HUES64 (cell line): ENCODE data around the gene SPIN1. TPM values are rescaled to one million over a fixed set of nuclear protein-coding genes. Genes with fewer than 3 reads are reported as not detected.
"Not testable (repeated sequence)": the region's sequence is repeated elsewhere in the genome, so short reads cannot be mapped to it uniquely, and the experiment has no call there.

ENCODE experiments used
- H3K27ac ChIP-seq: 2 replicates; pipeline ENCODE4 v1.7.0; 2013; ENCODE audit warnings: low read depth, low read length, inconsistent platforms
- H3K27me3 ChIP-seq: 2 replicates; pipeline ENCODE4 v1.6.1; 2013; ENCODE audit warnings: mild to moderate bottlenecking, low read length; ENCODE audit not compliant: insufficient read depth
- H3K36me3 ChIP-seq: 2 replicates; pipeline ENCODE4 v1.6.1; 2013; ENCODE audit warnings: mild to moderate bottlenecking, low read length; ENCODE audit not compliant: insufficient read depth
- H3K4me1 ChIP-seq: 2 replicates; pipeline ENCODE4 v1.6.1; 2013; ENCODE audit warnings: mild to moderate bottlenecking, low read length, moderate library complexity; ENCODE audit not compliant: insufficient read depth
- H3K4me3 ChIP-seq: 2 replicates; pipeline ENCODE4 v1.5.1; 2013; ENCODE audit warnings: mild to moderate bottlenecking, low read length, moderate library complexity
- H3K9ac ChIP-seq: 2 replicates; pipeline ENCODE4 v1.6.1; 2013; ENCODE audit warnings: mild to moderate bottlenecking, low read depth, low read length
- H3K9me3 ChIP-seq: 2 replicates; pipeline ENCODE4 v1.6.1; 2013; ENCODE audit warnings: low read depth, low read length; ENCODE audit not compliant: insufficient read depth
- WGBS: fragments of 150-250, 120-280 bp; methylation state at CpG from one replicate; pipeline ENCODE4 v1.1.7; 2013; ENCODE audit warnings: missing lambda C conversion rate; 5-methylcytosine and 5-hydroxymethylcytosine counted together
- polyA plus RNA-seq, 2 experiments: library from polyadenylated mRNA; stranded (reverse); fragments of 50-300 nt; gene quantifications; one replicate each; pipeline ENCODE4 v1.2.3, GENCODE V29; 2013

SPIN1 gene
- 70.9 TPM for polyA plus RNA-seq (2013, experiment 1 of 2)
- 69.9 TPM for polyA plus RNA-seq (2013, experiment 2 of 2)

GRCh38 chr9:88388203-88388885 lies at the start of gene SPIN1:
Gene SPIN1 (plus strand): TSS chr9:88388444. CDS start chr9:88426540, 38,096 bp downstream.
- no peaks in the 10 kb centered on the region for H3K9me3 ChIP-seq
- peaks cover 13% of the 10 kb centered on the region for H3K36me3 ChIP-seq
- peak within 1 kb of the TSS; percentile 96 for H3K27ac ChIP-seq
- WGBS: under 1% methylated on average over 102 of the region's 106 CpGs
- peak within 1 kb of the TSS; percentile 99 for H3K9ac ChIP-seq
- H3K4me3 ChIP-seq: peak within 1 kb of the TSS; percentile 80
- no peaks in the 10 kb centered on the region for H3K27me3 ChIP-seq
- peaks cover 36% of the 10 kb centered on the region for H3K4me1 ChIP-seq

DNA sequence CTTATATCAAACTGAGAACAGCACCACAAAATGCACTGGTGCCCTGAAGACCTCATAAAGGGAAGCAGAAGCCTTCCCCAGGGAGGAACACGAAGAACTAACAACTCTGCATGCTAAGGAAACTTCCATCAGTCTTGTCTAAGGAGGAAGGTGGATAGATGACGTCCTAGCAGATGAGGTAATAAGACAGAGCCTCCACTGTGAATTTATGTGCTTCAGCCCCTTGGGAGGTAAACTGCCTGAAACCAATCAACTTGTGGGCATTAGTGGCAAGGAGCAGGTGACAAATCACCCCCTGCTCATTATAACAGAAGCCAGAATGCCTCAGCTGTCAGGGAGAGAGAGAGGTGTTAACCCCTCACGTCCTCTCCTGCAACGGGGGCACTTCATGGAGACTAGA lies 48.9 kb upstream of the SPIN1 start:
- H3K36me3 ChIP-seq: no peaks in the 10 kb centered on the region
- H3K27me3 ChIP-seq: no peaks in the 10 kb centered on the region
- no peak overlapping the region for H3K4me3 ChIP-seq
- no peak overlapping the region for H3K9ac ChIP-seq
- no peaks in the 10 kb centered on the region for H3K9me3 ChIP-seq
- peaks cover 3% of the 10 kb centered on the region; the same call in 1 of the 2 replicates for H3K4me1 ChIP-seq
- no peak overlapping the region for H3K27ac ChIP-seq
- WGBS: 70% methylated on average over 3 of the region's 4 CpGs

GRCh38 chr9:88342246-88342645 lies 46.0 kb upstream of the SPIN1 start:
- H3K36me3 ChIP-seq: no peaks in the 10 kb centered on the region
- H3K9me3 ChIP-seq: no peaks in the 10 kb centered on the region
- H3K4me1 ChIP-seq: peaks cover 3% of the 10 kb centered on the region; the same call in 1 of the 2 replicates
- H3K4me3 ChIP-seq: no peak overlapping the region
- H3K27me3 ChIP-seq: no peaks in the 10 kb centered on the region
- H3K27ac ChIP-seq: no peak overlapping the region
- WGBS: 89% methylated on average over 2 of the region's 2 CpGs
- H3K9ac ChIP-seq: no peak overlapping the region

- Histone ChIP-seq H3K4me1 (no peaks in the 10 kb centered on the region), H3K27ac (no peak overlapping the region), H3K27me3 (no peaks in the 10 kb centered on the region), H3K36me3 (no peaks in the 10 kb centered on the region), H3K9ac (no peak overlapping the region), H3K9me3 (no peaks in the 10 kb centered on the region), H3K4me3 (no peak overlapping the region)
- WGBS: 91% methylated on average over 7 of the region's 7 CpGs
Measured at GRCh38 chr9:88344013-88344412, 44.2 kb upstream of the SPIN1 start.

DNA sequence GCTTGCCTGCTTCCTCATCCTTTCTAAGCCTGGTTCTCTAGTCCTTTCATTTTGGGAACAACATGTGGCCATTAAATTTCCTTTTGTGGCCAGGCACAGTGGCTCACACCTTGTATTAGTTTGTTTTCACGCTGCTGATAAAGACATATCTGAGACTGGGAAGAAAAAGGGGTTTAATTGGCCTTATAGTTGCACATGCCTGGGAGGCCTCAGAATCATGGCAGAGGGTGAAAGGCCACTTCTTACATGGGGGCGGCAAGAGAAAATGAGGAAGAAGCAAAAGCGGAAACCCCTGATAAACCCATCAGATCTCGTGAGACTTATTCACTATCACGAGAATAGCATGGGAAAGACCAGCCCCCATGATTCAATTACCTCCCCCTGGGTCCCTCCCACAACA lies 37.9 kb upstream of the SPIN1 start:
- not testable (repeated sequence) for H3K9ac ChIP-seq, H3K4me3 ChIP-seq, H3K27me3 ChIP-seq, H3K27ac ChIP-seq, H3K4me1 ChIP-seq, H3K36me3 ChIP-seq, H3K9me3 ChIP-seq
- WGBS: 92% methylated on average over 2 of the region's 5 CpGs

DNA sequence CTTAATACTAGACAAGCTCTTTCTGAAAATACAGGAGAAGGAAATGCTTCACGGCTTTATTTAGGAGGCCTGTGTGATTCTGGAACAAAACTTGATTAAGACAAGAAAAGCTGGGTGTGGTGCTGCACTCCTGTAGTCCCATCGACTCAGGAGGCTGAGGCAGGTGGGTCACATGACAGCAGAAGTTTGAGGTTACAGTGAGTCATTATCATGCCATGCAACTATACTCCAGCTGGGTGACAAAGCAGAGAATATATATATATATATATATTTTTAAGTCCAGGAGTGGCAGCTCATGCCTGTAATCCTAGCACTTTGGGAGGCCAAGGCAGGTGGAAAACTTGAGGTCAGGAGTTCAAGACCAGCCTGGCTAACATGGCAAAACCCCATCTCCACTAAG lies 33.1 kb upstream of the SPIN1 start:
- no peaks in the 10 kb centered on the region for H3K27me3 ChIP-seq
- no peak overlapping the region for H3K4me3 ChIP-seq
- no peaks in the 10 kb centered on the region for H3K4me1 ChIP-seq
- no peak overlapping the region for H3K27ac ChIP-seq
- no peaks in the 10 kb centered on the region for H3K9me3 ChIP-seq
- no peak overlapping the region for H3K9ac ChIP-seq
- no peaks in the 10 kb centered on the region for H3K36me3 ChIP-seq
- 89% methylated on average over 2 of the region's 2 CpGs for WGBS

DNA sequence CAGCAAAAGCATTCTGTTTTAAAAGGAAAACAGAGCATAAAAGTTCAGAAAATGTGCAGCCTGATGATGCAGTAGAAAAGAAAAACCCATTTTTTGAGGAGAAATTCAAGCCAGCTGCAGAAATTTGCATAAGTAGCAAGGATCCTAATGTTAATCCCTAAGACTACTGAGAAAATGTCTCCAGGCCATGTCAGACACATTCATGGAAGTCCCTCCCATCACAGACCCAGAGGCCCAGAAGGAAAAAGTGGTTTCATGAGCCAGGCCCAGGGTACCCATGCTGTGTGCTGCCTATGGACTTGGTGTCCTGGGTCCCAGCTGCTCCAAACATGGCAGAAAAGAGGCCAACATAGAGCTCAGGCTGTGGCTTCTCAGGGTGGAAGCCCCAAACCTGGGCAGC lies 31.0 kb upstream of the SPIN1 start:
- not testable (repeated sequence) for H3K9me3 ChIP-seq, H3K27ac ChIP-seq, H3K4me1 ChIP-seq, H3K36me3 ChIP-seq, H3K27me3 ChIP-seq, H3K9ac ChIP-seq, H3K4me3 ChIP-seq

GRCh38 chr9:88358723-88359122 lies 29.5 kb upstream of the SPIN1 start:
- Histone ChIP-seq H3K36me3 (no peaks in the 10 kb centered on the region), H3K4me1 (no peaks in the 10 kb centered on the region; the same call in 1 of the 2 replicates), H3K27ac (no peak overlapping the region), H3K9me3 (no peaks in the 10 kb centered on the region), H3K27me3 (no peaks in the 10 kb centered on the region), H3K4me3 (no peak overlapping the region), H3K9ac (no peak overlapping the region)
- WGBS: 89% methylated on average over 3 of the region's 4 CpGs

GRCh38 chr9:88359974-88360373 lies 28.3 kb upstream of the SPIN1 start:
- no peaks in the 10 kb centered on the region for H3K36me3 ChIP-seq
- H3K27ac ChIP-seq: no peak overlapping the region
- H3K9ac ChIP-seq: no peak overlapping the region
- H3K4me1 ChIP-seq: no peaks in the 10 kb centered on the region; the same call in 1 of the 2 replicates
- no peaks in the 10 kb centered on the region for H3K27me3 ChIP-seq
- WGBS: 91% methylated on average over 3 of the region's 3 CpGs
- H3K4me3 ChIP-seq: no peak overlapping the region
- H3K9me3 ChIP-seq: no peaks in the 10 kb centered on the region

- Histone ChIP-seq H3K9me3 (peaks cover 5% of the 10 kb centered on the region; the same call in 1 of the 2 replicates), H3K36me3 (no peaks in the 10 kb centered on the region), H3K27ac (no peak overlapping the region), H3K9ac (no peak overlapping the region), H3K4me1 (no peaks in the 10 kb centered on the region; the same call in 1 of the 2 replicates), H3K27me3 (no peaks in the 10 kb centered on the region), H3K4me3 (no peak overlapping the region)
- WGBS: 83% methylated on average over 2 of the region's 2 CpGs
Measured at GRCh38 chr9:88362681-88363080, 25.6 kb upstream of the SPIN1 start.

GRCh38 chr9:88363661-88364060 lies 24.6 kb upstream of the SPIN1 start:
- H3K4me1 ChIP-seq: no peaks in the 10 kb centered on the region; the same call in 1 of the 2 replicates
- H3K4me3 ChIP-seq: no peak overlapping the region
- H3K9ac ChIP-seq: no peak overlapping the region
- WGBS: 83% methylated on average over 1 of the region's 1 CpG
- peaks cover 10% of the 10 kb centered on the region for H3K9me3 ChIP-seq
- no peaks in the 10 kb centered on the region for H3K27me3 ChIP-seq
- H3K27ac ChIP-seq: no peak overlapping the region
- H3K36me3 ChIP-seq: no peaks in the 10 kb centered on the region

GRCh38 chr9:88364706-88365105 lies 23.5 kb upstream of the SPIN1 start:
- H3K27ac ChIP-seq: no peak overlapping the region
- WGBS: 93% methylated on average over 2 of the region's 2 CpGs
- H3K36me3 ChIP-seq: no peaks in the 10 kb centered on the region
- H3K4me3 ChIP-seq: no peak overlapping the region
- H3K4me1 ChIP-seq: no peaks in the 10 kb centered on the region; the same call in 1 of the 2 replicates
- no peaks in the 10 kb centered on the region for H3K27me3 ChIP-seq
- H3K9me3 ChIP-seq: peaks cover 10% of the 10 kb centered on the region
- no peak overlapping the region for H3K9ac ChIP-seq
